ENCODE results near the gene CLSTN1. TPM values are rescaled to one million over a fixed set of nuclear protein-coding genes. Genes with fewer than 3 reads are reported as not detected.
"Not testable (repeated sequence)": the region's sequence is repeated elsewhere in the genome, so short reads cannot be mapped to it uniquely, and the experiment has no call there.

The CLSTN1 gene
- polyA plus RNA-seq, 6 donors from 2014 or later = 11.1 to 31.9 (median 15.0) TPM

DNA sequence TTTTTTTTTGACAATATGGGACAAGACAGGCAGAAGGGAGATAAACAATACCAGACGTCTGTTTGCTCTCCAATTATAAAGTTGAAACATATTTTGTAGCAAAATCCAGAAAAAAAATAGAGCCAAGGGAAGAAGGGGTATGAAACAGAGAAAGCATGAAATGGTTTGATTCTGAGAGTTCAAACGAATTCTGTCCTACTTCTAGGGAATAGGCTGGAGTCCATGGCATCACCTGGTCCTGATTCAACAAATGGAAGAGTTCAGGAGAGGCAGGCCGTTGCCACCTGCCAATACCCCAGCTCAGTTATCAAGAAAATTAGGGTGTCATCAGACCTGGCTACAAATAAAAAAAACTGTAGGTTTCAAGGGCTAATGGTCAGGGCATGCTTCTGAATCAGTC is 71.8 kb downstream of the CLSTN1 start:
- Mint-ChIP-seq H3K36me3 (peaks cover 10 to 16% of the 10 kb centered on the region in 2 donors), H3K27me3 (no peaks in the 10 kb centered on the region), H3K4me3 (no peak overlapping the region), H3K9me3 (no peaks in the 10 kb centered on the region), H3K4me1 (peaks cover 0 to 9% (median 7%) of the 10 kb centered on the region in 3 donors), H3K27ac (peak overlapping the region in 1 of 6 donors; percentile 49)
- DNase-seq (no peak), ATAC-seq (ENCODE audit: low read depth in 2 of 2) (no peak)

DNA sequence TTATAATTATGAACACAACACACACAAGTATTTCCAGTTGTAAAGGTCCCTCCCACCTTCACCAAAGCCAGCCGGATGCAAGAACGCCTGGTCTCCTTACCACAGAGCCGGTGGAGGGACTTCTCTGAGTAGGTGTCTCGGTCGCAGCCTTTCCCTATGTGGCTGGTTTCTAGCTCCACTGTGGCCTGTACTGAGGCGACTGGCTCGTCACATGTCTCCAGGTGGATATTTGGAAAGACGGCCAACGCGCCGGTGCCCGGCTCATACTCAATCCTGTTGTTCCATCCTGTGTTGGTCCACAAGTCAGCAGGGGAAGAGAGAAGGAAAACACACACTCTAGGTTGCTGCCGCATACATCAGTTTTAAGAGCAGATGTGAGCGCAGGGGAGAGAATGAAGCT is 74.4 kb downstream of the CLSTN1 start:
- H3K4me1 Mint-ChIP-seq = no peaks in the 10 kb centered on the region
- no peaks in the 10 kb centered on the region for H3K27me3 Mint-ChIP-seq
- H3K36me3 Mint-ChIP-seq = peaks cover 10 to 16% of the 10 kb centered on the region in 2 donors
- H3K27ac Mint-ChIP-seq = peak overlapping the region in 1 of 6 donors; percentile 27
- ATAC-seq (ENCODE audit: low read depth in 2 of 2) (no peak), DNase-seq (no peak)
- H3K9me3 Mint-ChIP-seq = no peaks in the 10 kb centered on the region
- no peak overlapping the region for H3K4me3 Mint-ChIP-seq

DNA sequence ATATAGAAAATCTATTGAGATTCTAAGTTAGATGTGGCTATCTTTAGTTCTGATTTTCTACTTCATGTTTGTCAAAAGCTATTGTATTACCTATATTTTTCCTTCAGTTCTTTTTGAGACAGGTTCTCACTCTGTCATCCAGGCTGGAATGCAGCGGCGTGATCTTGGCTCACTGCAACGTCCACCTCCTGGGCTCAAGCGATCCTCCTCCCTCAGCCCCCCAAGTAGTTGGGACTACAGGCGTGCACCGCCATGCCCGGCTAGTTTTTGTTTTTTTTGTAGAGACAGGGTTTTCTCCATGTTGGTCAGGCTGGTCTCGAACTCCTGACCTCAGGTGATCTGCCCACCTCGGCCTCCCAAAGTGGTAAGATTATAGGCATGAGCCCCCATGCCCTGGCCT is 75.4 kb downstream of the CLSTN1 start:
- not testable (repeated sequence) for H3K27me3 Mint-ChIP-seq; H3K4me3 Mint-ChIP-seq; H3K9me3 Mint-ChIP-seq; ATAC-seq (ENCODE audit: low read depth in 2 of 2); DNase-seq; H3K4me1 Mint-ChIP-seq
- Mint-ChIP-seq H3K36me3 (peaks cover 10 to 22% of the 10 kb centered on the region in 2 donors), H3K27ac (peak overlapping the region in 1 of 6 donors; percentile 65)

DNA sequence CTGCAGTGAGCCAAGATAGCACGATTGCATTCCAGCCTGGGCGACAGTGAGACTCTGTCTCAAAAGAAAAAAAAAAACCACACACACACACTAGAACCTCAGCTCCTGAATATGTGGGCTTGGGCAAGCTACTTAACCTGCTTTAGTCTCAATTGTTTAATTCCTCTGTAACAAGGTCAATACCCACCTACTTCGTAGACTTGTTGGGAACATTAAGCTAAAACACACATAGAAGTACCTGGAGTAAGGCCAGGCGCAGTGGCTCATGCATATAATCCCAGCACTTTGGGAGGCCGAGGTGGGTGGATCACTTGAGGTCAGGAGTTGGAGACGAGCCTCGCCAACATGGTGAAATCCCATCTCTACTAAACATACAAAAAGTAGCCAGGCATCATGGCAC is 77.1 kb downstream of the CLSTN1 start:
- no peak overlapping the region for H3K4me3 Mint-ChIP-seq
- ATAC-seq (ENCODE audit: low read depth in 2 of 2) (no peak), DNase-seq (no peak)
- H3K27ac Mint-ChIP-seq = no peak overlapping the region
- no peaks in the 10 kb centered on the region for H3K27me3 Mint-ChIP-seq
- H3K9me3 Mint-ChIP-seq = no peaks in the 10 kb centered on the region
- H3K36me3 Mint-ChIP-seq = peaks cover 17 to 21% of the 10 kb centered on the region in 2 donors
- H3K4me1 Mint-ChIP-seq = no peaks in the 10 kb centered on the region

DNA sequence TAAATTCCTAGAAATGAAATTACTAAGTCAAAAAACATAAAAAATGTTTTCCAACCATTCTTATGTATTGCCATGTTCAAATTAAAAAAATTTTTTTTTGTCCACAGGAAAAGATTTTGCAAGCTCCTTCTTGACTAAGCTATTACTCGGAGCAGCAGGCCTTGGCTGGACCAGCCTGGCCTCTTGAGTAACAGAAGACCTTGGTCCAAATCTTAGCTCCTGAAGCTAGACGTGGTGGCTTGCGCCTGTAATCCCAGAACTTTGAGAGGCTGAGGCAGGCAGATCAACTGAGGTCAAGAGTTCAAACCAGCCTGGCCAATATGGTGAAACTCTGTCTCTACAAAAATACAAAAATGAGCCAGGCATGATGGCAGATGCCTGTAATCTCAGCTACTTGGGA is 77.6 kb downstream of the CLSTN1 start:
- Mint-ChIP-seq H3K27me3 (no peaks in the 10 kb centered on the region), H3K4me3 (no peak overlapping the region), H3K36me3 (peaks cover 13 to 21% of the 10 kb centered on the region in 2 donors), H3K9me3 (no peaks in the 10 kb centered on the region), H3K4me1 (no peaks in the 10 kb centered on the region), H3K27ac (no peak overlapping the region)
- DNase-seq (no peak), ATAC-seq (ENCODE audit: low read depth in 2 of 2) (no peak)

DNA sequence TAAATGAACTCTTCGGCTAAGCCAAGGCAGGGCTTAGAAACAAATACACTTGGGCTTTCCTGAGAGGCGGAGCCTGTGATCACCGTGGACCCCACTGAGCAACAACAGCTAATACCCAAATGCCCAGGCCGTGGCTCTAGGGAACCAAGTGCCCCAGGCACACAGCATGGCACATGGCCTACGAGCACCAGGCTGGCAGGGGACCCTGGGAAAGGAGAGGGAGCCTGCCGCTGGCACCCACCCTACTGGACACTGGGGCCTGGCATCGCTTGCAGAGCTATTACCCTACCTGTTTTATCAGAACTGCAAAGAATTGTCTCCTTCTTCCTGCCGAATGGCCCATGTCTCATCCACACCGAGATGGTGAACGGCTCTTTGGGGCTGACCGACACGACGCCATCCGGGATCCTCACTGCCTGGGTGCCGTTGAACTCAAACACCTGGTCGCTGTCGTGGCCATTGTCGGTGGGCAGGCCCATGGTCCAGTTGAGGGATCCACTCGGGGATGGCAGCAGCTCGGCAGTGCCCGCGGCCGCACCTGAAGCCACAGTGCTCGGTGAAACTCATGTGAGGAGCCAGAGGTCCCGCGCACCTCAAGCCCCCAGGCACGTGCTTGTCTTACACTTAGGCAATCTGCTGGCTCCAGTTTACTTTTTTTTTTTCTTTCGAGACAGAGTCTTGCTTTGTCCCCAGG is 79.5 kb downstream of the CLSTN1 start:
- no peaks in the 10 kb centered on the region for H3K9me3 Mint-ChIP-seq
- DNase-seq (no peak), ATAC-seq (ENCODE audit: low read depth in 2 of 2) (no peak)
- H3K4me1 Mint-ChIP-seq = no peaks in the 10 kb centered on the region
- H3K36me3 Mint-ChIP-seq = peaks cover 7 to 19% of the 10 kb centered on the region in 2 donors
- peak overlapping the region in 1 of 6 donors; percentile 78 for H3K27ac Mint-ChIP-seq
- H3K4me3 Mint-ChIP-seq = no peak overlapping the region
- H3K27me3 Mint-ChIP-seq = no peaks in the 10 kb centered on the region

DNA sequence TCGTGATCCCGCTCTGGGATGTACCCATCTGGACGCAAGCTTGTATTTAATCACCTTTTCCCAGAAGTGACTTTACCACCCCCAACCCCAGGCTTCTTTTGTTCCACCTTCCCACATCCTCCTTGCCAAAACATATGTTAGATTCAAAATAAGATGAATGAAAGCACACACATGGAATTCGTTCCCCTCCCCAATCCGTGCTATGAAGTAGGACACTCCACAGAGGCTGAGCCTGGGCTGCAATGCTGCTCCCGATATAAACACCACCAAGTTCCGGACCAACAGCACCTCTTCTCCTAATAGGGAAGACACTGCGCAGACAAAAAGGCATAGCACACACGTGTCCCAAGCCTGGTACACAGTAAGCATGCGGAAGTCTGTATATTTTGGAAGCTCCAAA is 86.1 kb downstream of the CLSTN1 start:
- H3K27me3 Mint-ChIP-seq = no peaks in the 10 kb centered on the region
- peak overlapping the region in 3 of 6 donors; percentile 36 to 87 (median 75) for H3K27ac Mint-ChIP-seq
- H3K9me3 Mint-ChIP-seq = no peaks in the 10 kb centered on the region
- peaks cover 13 to 17% (median 15%) of the 10 kb centered on the region in 3 donors for H3K4me1 Mint-ChIP-seq
- DNase-seq (no peak), ATAC-seq (ENCODE audit: low read depth in 2 of 2) (no peak)
- H3K4me3 Mint-ChIP-seq = no peak overlapping the region
- H3K36me3 Mint-ChIP-seq = peaks cover 0 to 12% of the 10 kb centered on the region in 2 donors

DNA sequence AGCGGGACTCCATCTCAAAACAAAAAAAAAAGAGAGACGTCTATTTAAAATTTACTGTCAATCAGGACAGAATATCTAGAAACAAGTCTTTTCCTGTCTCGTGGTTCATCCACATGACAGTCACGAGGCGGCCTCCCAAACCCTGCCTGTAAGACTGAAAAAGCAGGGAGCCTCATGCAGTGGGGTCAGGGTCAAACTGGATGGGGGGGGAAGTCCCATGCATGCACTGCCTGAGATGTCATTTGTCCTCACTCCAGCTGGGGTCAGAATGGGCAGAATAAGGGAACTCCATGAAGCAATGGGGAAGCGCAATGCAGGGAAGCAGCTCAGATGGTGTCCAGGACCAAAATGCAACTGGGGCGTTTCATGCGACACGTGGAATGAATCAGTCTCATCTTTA is 86.7 kb downstream of the CLSTN1 start:
- Mint-ChIP-seq H3K9me3 (no peaks in the 10 kb centered on the region), H3K36me3 (peaks cover 0 to 8% of the 10 kb centered on the region in 2 donors), H3K27ac (no peak overlapping the region), H3K4me1 (peaks cover 13 to 17% (median 15%) of the 10 kb centered on the region in 3 donors), H3K27me3 (no peaks in the 10 kb centered on the region), H3K4me3 (no peak overlapping the region)
- DNase-seq = no peak
- no peak for ATAC-seq (ENCODE audit: low read depth in 2 of 2)

DNA sequence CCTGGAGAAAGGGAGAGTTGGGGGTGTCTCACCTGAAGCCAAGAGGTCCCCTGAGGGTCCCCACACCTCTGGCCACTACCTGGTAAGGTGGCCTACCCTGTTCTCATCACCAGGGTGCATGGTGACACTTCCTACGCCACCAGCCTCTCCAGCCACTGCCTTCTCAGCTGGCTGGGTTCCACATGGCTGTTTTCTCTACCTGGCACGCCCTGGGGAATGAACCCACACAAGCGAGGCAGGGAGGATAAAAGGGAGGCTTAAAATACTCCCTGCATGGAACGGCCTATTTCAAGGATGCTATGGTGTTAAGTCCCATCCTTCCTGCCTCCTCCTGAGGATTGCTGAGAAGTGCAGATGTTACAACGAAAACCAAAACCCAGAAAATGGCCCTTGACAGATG is 87.5 kb downstream of the CLSTN1 start:
- H3K36me3 Mint-ChIP-seq = peaks cover 0 to 6% of the 10 kb centered on the region in 2 donors
- no peak overlapping the region for H3K4me3 Mint-ChIP-seq
- H3K27me3 Mint-ChIP-seq = no peaks in the 10 kb centered on the region
- ATAC-seq (ENCODE audit: low read depth in 2 of 2) = no peak
- peak overlapping the region in 1 of 6 donors; percentile 47 for H3K27ac Mint-ChIP-seq
- DNase-seq = no peak
- H3K9me3 Mint-ChIP-seq = no peaks in the 10 kb centered on the region
- peaks cover 13 to 22% (median 17%) of the 10 kb centered on the region in 3 donors for H3K4me1 Mint-ChIP-seq

DNA sequence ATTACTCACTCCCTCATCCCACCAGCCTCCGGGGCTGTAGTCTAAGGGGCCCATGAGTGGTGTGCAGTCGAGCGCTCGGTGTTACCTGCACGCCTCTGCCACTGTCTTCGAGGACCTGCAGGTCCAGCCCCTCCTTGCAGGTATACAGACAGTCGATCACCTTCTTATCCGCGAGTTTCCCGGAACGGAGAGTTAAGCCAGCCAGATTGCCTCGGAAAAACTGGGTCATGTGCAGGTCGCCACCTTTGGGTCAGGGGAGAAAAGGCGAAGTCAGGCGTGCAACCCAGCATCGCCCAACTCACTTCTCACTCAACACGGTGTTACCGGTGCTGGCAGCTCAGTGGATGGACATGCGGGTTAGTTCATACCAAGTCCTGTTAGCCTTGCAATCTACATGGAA is 88.0 kb downstream of the CLSTN1 start:
- DNase-seq (no peak), ATAC-seq (ENCODE audit: low read depth in 2 of 2) (no peak)
- no peak overlapping the region for H3K4me3 Mint-ChIP-seq
- H3K27me3 Mint-ChIP-seq = no peaks in the 10 kb centered on the region
- no peaks in the 10 kb centered on the region for H3K9me3 Mint-ChIP-seq
- peak overlapping the region in 3 of 6 donors; percentile 27 to 73 (median 62) for H3K27ac Mint-ChIP-seq
- H3K36me3 Mint-ChIP-seq = peaks cover under 1 to 7% of the 10 kb centered on the region in 2 donors
- peaks cover 13 to 24% (median 17%) of the 10 kb centered on the region in 3 donors for H3K4me1 Mint-ChIP-seq

DNA sequence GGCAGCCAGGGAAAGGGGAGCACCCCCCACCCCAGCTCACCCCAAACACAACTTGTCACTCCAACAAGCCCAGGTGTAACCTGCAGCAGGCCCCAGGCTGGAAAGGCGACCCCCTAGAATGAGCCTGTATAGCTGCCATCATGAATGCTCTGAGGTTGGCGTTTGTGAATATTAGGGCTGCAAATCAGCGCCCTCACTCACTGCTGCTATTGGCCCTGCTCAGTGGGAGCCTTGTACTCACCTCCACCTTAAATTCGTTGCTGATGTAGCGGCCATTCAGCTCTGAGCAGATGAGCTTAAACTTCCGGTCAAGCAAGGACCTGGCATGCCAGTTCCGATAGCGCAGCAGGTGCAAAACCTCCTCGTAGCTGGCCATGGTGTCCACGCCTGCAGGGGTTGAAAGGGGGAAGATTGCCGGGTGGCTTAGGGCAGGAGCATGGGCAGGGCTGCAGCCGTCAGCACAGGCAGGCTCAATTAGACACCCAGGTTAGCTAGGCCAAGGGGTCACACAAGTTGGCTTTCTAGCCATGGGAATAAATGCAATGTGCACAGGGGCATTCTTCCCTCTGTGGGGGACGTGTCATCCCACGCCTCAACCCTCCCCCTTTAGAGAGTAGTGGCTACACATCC is 90.5 kb downstream of the CLSTN1 start:
- Mint-ChIP-seq H3K27ac (peak overlapping the region; percentile 59 to 98 (median 76)), H3K9me3 (no peaks in the 10 kb centered on the region), H3K4me3 (peak overlapping the region in 1 of 8 donors; percentile 7), H3K27me3 (no peaks in the 10 kb centered on the region), H3K4me1 (peaks cover 19 to 34% (median 23%) of the 10 kb centered on the region in 3 donors), H3K36me3 (peaks cover 8 to 11% of the 10 kb centered on the region in 2 donors)
- ATAC-seq (ENCODE audit: low read depth in 2 of 2) (no peak), DNase-seq (no peak)

DNA sequence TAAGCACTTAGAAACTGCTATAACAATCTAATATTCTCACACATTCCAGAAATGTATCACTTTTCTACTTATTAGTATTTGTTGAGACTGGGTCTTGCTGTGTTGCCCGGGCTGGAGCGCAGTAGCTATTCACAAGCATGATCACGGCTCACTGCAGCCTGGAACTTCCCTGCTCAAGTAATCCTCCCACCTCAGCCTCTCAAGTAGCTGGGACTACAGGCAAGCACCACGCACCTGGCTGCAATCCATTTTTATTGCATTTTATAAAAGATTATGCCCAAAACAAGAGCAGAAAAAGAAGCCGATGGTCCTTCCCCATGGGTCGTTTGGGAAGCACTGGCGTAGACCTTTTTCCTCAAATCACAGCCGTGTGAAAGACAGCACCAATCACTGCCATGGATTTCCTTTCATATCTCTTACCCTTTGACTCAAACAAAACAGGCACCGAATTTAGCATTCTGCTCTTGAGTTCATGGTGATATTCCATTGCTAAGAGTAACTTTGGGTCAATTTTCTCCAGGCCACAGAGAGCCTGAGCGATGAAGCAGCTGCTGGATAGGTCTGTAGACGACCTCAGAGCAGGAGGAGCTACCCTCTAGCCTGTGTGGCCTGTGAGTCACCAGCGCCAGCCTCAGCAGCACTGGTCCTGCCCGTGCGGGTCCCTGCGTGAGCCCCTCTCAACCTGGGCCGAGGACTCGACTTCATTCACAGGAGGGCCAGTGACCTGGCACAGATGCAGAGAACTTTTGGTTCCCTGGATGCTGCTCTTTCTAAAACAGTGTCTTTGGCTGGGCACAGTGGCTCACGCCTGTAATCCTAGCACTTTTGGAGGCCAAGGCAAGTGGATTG is 91.4 kb downstream of the CLSTN1 start:
- Mint-ChIP-seq H3K9me3 (no peaks in the 10 kb centered on the region), H3K36me3 (peaks cover 8 to 11% of the 10 kb centered on the region in 2 donors), H3K27ac (peak overlapping the region; percentile 29 to 98 (median 78)), H3K4me1 (peaks cover 19 to 35% (median 24%) of the 10 kb centered on the region in 3 donors), H3K4me3 (peak overlapping the region in 2 of 8 donors; percentile 32), H3K27me3 (no peaks in the 10 kb centered on the region)
- ATAC-seq (ENCODE audit: low read depth in 2 of 2) (no peak), DNase-seq (no peak)

DNA sequence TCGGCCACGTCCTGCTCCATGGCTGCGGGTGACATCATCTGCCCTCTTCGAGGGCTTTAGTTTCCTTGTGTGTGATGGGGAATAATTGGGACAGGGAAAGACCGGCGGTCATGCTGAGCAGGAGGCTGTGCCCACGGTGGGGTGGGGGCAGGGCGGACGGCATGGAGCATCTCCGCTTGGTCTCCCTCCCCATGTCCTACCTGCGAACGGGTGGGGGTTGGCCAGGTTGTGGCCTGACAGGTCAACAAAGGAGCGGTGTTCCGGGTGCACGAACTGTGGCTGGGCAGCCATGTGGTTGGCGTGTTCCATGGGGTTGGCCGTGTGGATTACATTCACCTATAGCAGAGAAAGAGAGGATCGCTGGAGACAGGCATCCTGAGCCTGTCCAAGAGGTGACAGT is 92.2 kb downstream of the CLSTN1 start:
- H3K4me3 Mint-ChIP-seq = peak overlapping the region in 2 of 8 donors; percentile 32 to 51

More for the DNA sequence above, 92.2 kb downstream of the CLSTN1 start:
- H3K9me3 Mint-ChIP-seq = no peaks in the 10 kb centered on the region
- H3K36me3 Mint-ChIP-seq = peaks cover 8 to 11% of the 10 kb centered on the region in 2 donors
- ATAC-seq (ENCODE audit: low read depth in 2 of 2) (no peak), DNase-seq (no peak)
- peak overlapping the region; percentile 43 to 96 (median 72) for H3K27ac Mint-ChIP-seq
- H3K27me3 Mint-ChIP-seq = no peaks in the 10 kb centered on the region
- peaks cover 19 to 35% (median 24%) of the 10 kb centered on the region in 3 donors for H3K4me1 Mint-ChIP-seq

Measured in naive B cell (primary cell).